ENCODE results near the gene VPS45. TPM values are rescaled to one million over a fixed set of nuclear protein-coding genes. Genes with fewer than 3 reads are reported as not detected.

The VPS45 gene
- total RNA-seq, 3 donors from 2014 or later: 17.8 to 19.9 (median 18.6) TPM

DNA sequence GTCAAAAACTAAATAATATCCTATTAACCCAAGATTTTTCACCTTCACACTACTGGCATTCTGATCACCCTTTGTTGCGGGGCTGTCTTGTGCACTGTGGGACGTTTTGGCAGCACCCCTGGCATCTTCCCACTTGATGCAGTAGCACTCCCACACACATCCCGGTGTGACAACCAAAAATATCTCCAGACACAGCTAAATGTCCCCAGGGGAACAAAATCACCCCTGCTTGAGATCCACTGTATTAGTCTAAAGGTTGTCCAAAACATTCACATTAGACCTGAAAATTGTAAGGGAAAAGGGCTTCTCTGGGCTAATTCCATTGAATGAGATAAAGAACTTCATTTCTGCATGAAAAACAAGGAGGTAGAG is 120.0 kb downstream of the VPS45 start:
- DNase-seq: no peak
- Mint-ChIP-seq H3K4me1 (ENCODE audit: low read depth) (peaks cover 11% of the 10 kb centered on the region), H3K9me3 (no peaks in the 10 kb centered on the region), H3K4me3 (no peak overlapping the region), H3K27me3 (ENCODE audit: low read depth) (no peaks in the 10 kb centered on the region), H3K36me3 (ENCODE audit: insufficient read depth) (no peaks in the 10 kb centered on the region)
- peak in 1 of 2 donors; percentile 18 for ATAC-seq

DNA sequence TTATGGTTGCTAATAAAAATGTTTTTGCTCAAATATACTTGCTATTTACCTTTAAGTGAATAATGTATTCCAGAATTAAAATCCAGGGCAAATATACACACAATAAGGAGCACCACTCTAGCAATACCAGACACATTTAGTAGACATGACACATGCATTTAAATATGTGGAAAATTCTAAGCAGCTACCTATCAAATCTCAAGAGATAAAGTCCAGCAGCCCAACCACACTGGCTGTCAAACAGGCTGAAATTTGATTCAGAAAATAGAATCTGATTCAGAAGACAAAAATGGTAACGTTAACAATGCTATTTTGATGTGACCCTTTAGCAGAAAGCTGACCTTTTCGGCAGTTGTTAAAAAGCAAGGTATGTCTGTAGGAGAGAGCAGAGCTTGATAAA is 124.4 kb downstream of the VPS45 start:
- no peaks in the 10 kb centered on the region for H3K36me3 Mint-ChIP-seq (ENCODE audit: insufficient read depth)
- ATAC-seq (no peak), DNase-seq (no peak)
- H3K4me3 Mint-ChIP-seq: no peak overlapping the region
- H3K9me3 Mint-ChIP-seq: no peaks in the 10 kb centered on the region
- H3K4me1 Mint-ChIP-seq (ENCODE audit: low read depth): peaks cover 7% of the 10 kb centered on the region
- H3K27me3 Mint-ChIP-seq (ENCODE audit: low read depth): peaks cover 3% of the 10 kb centered on the region

DNA sequence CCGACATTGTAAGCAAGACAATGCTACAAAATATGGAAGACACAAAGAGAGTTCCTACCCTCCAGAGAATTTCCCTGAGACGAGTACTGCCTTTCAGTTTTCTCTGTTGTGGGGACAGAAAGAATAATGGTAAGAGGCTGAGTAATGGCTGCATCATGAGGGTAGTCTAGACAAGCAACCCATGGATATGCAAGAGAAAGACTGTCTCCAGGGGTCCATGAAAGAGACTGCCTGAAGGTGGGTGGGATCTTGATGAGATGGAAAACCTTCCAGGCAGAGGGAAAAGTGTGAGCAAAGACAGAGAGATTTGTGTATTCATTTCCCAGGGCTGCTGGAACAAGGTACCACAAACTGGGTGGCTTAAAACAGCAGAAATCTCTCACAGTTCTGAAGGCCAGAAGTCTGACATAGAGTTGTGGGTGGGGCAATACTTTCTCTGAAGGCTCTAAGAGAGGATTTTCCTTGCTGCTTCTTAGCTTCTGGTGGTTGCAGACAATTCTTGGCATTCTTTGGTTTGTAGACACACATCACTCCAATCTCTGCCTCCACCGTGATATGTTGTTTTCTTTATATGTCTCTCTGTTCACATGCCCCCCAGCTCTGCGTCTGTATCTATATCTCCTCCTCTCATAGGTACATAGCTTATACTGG is 126.9 kb downstream of the VPS45 start:
- ATAC-seq (no peak), DNase-seq (no peak)
- H3K9me3 Mint-ChIP-seq: no peaks in the 10 kb centered on the region
- H3K4me1 Mint-ChIP-seq (ENCODE audit: low read depth): no peaks in the 10 kb centered on the region
- peaks cover 3% of the 10 kb centered on the region for H3K27me3 Mint-ChIP-seq (ENCODE audit: low read depth)
- no peaks in the 10 kb centered on the region for H3K36me3 Mint-ChIP-seq (ENCODE audit: insufficient read depth)
- H3K4me3 Mint-ChIP-seq: no peak overlapping the region

Other genes starting within 250 kb of the VPS45 start
- gene BOLA1, start 168.2 kb upstream of the VPS45 start, total RNA-seq: 10 to 100 TPM; 15.7 to 18.9 (median 17.9) TPM
- 1 to 10 TPM; 4.8 to 5.4 (median 5.0) TPM for gene SV2A, start 149.9 kb upstream of the VPS45 start, total RNA-seq
- 100 to 1,000 TPM; 129 to 135 (median 130) TPM for gene SF3B4, start 140.0 kb upstream of the VPS45 start, total RNA-seq
- gene MTMR11, start 130.9 kb upstream of the VPS45 start, total RNA-seq: 1 to 10 TPM; 1.3 to 2.5 (median 2.0) TPM
- 10 to 100 TPM; 40.5 to 48.2 (median 43.2) TPM for gene OTUD7B, start 57.0 kb upstream of the VPS45 start, total RNA-seq
- 10 to 100 TPM; 16.6 to 20.9 (median 17.7) TPM for gene PLEKHO1, start 82.1 kb downstream of the VPS45 start, total RNA-seq
- gene ANP32E, start 168.3 kb downstream of the VPS45 start, total RNA-seq: 100 to 1,000 TPM in 2 of 3 donors, 10 to 100 TPM in 1; 99.9 to 112 (median 101) TPM
- gene CA14, start 190.0 kb downstream of the VPS45 start, total RNA-seq: not detected
- gene APH1A, start 201.2 kb downstream of the VPS45 start, total RNA-seq: 100 to 1,000 TPM; 121 to 124 (median 123) TPM
- gene C1orf54, start 205.0 kb downstream of the VPS45 start, total RNA-seq: under 1 TPM; 0.38 to 0.58 (median 0.40) TPM
- 1 to 10 TPM; 2.0 to 2.3 (median 2.3) TPM for gene CIART, start 214.8 kb downstream of the VPS45 start, total RNA-seq
- 10 to 100 TPM; 76.1 to 80.5 (median 79.4) TPM for gene MRPS21, start 226.1 kb downstream of the VPS45 start, total RNA-seq